Measurements from ENCODE around the gene H2AZ2. TPM values are rescaled to one million over a fixed set of nuclear protein-coding genes. Genes with fewer than 3 reads are reported as not detected.
"Not testable (repeated sequence)": the region's sequence is repeated elsewhere in the genome, so short reads cannot be mapped to it uniquely, and the experiment has no call there.

The H2AZ2 gene
- total and polyA plus RNA-seq, 2 experiments from 2014 or later = 165 to 179 TPM

DNA sequence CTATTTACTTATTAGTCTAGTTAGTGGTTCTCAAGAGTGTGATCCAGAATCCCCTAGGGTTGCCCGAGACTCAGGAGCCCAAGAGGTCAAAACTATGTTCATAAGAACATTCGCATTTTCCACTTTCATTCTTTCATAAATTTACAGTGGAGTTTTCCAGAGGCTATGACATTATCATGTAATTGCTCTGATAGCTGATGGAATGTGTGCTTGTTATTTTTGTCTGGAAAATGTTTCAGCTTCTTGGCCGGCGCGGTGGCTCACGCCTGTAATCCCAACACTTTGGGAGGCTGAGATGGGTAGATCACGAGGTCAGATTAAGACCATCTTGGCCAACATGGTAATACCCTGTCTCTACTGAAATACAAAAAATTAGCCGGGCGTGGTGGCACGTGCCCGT, 27.4 kb upstream of the H2AZ2 start:
- 88 to 89% methylated on average over 11 of the region's 11 CpGs for WGBS, 2 experiments (ENCODE audit: low coverage in 1 of 2, low lambda C conversion rate in 2 of 2, missing lambda C conversion rate in 2 of 2)
- peaks cover 2% of the 10 kb centered on the region for H3K4me1 ChIP-seq (ENCODE audit: insufficient read depth)
- in situ Hi-C loops (cut with MboI) = no loop called here
- no peak overlapping the region for H3K4me3 ChIP-seq
- H3K9me2 ChIP-seq (ENCODE audit: insufficient read depth) = no peaks in the 10 kb centered on the region
- H3K9ac ChIP-seq = no peak overlapping the region
- H4K20me1 ChIP-seq (ENCODE audit: insufficient read depth) = peaks cover 5% of the 10 kb centered on the region; the same call in 1 of the 2 replicates
- H3F3A ChIP-seq (ENCODE audit: insufficient read depth) = peaks cover 34% of the 10 kb centered on the region
- H3K27me3 ChIP-seq (replicated peaks; ENCODE audit: insufficient read depth) = no peaks in the 10 kb centered on the region
- TF ChIP-seq EZH2phosphoT487 (IDR thresholded peaks at IDR 0.05; ENCODE audit: insufficient read depth, low read depth) = no peak
- TF ChIP-seq EZH2 (IDR thresholded peaks at IDR 0.05; ENCODE audit: insufficient read depth, poor library complexity, severe bottlenecking) = no peak
- H3K36me3 ChIP-seq (ENCODE audit: low read depth) = no peaks in the 10 kb centered on the region
- H3K9me3 ChIP-seq (ENCODE audit: low read depth) = no peaks in the 10 kb centered on the region
- DNase-seq = no peak
- no peak overlapping the region for H2AFZ ChIP-seq
- H3K4me2 ChIP-seq (ENCODE audit: unreplicated experiment) = no peak overlapping the region
- H3K27ac ChIP-seq = no peak overlapping the region
- H3K79me2 ChIP-seq (ENCODE audit: insufficient read depth) = peaks cover 26% of the 10 kb centered on the region

DNA sequence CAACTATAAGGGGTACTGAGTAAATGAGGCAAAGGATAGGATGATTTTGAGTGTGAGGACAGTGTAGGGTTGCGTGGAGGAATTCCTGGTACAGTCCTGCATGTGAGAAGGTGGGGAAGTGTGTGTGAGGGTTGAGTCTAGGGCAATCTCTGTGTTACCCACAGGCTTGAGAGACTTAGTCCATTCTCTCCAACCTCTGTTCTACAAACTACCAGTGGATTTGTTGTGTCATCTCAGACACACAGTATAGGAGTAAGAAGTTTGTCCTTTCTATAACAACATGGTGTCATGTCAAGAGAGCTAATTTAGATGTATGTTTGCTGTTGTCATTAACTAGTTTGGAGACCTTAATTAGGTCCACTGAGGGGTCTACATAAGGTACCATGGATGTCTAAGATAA, 24.9 kb upstream of the H2AZ2 start:
- H3K4me3 ChIP-seq = no peak overlapping the region
- no peak overlapping the region for H3K4me2 ChIP-seq (ENCODE audit: unreplicated experiment)
- peaks cover 2% of the 10 kb centered on the region for H3K4me1 ChIP-seq (ENCODE audit: insufficient read depth)
- no peak for DNase-seq
- H3K36me3 ChIP-seq (ENCODE audit: low read depth) = no peaks in the 10 kb centered on the region
- H2AFZ ChIP-seq = no peak overlapping the region
- TF ChIP-seq EZH2phosphoT487 (IDR thresholded peaks at IDR 0.05; ENCODE audit: insufficient read depth, low read depth) = no peak
- in situ Hi-C loops (cut with MboI) = loop anchor here (25.0 kb wide), 1 partner anchor 265 kb away; no protein-coding TSS in a partner anchor
- no peak overlapping the region for H3K27ac ChIP-seq
- WGBS, 2 experiments (ENCODE audit: low coverage in 1 of 2, low lambda C conversion rate in 2 of 2, missing lambda C conversion rate in 2 of 2) = 59 to 79% methylated on average over 1 of the region's 1 CpG
- H3K27me3 ChIP-seq (replicated peaks; ENCODE audit: insufficient read depth) = no peaks in the 10 kb centered on the region
- no peak overlapping the region for H3K9ac ChIP-seq
- peaks cover 1% of the 10 kb centered on the region for H3K79me2 ChIP-seq (ENCODE audit: insufficient read depth)
- H3K9me3 ChIP-seq (ENCODE audit: low read depth) = no peaks in the 10 kb centered on the region
- peaks cover 29% of the 10 kb centered on the region for H3F3A ChIP-seq (ENCODE audit: insufficient read depth)
- H3K9me2 ChIP-seq (ENCODE audit: insufficient read depth) = no peaks in the 10 kb centered on the region
- no peaks in the 10 kb centered on the region for H4K20me1 ChIP-seq (ENCODE audit: insufficient read depth)

DNA sequence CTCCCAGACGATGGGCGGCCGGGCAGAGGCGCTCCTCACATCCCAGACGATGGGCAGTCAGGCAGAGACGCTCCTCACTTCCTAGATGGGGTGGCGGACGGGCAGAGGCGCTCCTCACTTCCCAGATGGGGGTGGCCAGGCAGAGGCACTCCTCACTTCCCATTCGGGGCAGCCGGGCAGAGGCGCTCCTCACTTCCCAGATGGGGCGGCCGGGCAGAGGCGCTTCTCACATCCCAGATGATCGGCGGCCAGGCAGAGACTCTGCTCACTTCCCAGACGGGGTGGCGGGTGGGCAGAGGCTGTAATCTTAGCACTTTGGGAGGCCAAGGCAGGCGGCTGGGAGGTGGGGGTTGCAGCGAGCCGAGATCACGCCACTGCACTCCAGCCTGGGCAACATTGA, 24.0 kb upstream of the H2AZ2 start:
- DNase-seq; H3K4me2 ChIP-seq (ENCODE audit: unreplicated experiment); H3K4me1 ChIP-seq (ENCODE audit: insufficient read depth); H3K9ac ChIP-seq; H3K9me2 ChIP-seq (ENCODE audit: insufficient read depth); H3K27ac ChIP-seq; H3K4me3 ChIP-seq; H3K79me2 ChIP-seq (ENCODE audit: insufficient read depth); H3K36me3 ChIP-seq (ENCODE audit: low read depth); H2AFZ ChIP-seq; H3K27me3 ChIP-seq (replicated peaks; ENCODE audit: insufficient read depth); H4K20me1 ChIP-seq (ENCODE audit: insufficient read depth); H3K9me3 ChIP-seq (ENCODE audit: low read depth): not testable (repeated sequence)
- in situ Hi-C loops (cut with MboI) = loop anchor here (25.0 kb wide), 1 partner anchor 265 kb away; no protein-coding TSS in a partner anchor
- H3F3A ChIP-seq (ENCODE audit: insufficient read depth) = peaks cover 32% of the 10 kb centered on the region
- WGBS, 2 experiments (ENCODE audit: low coverage in 1 of 2, low lambda C conversion rate in 2 of 2, missing lambda C conversion rate in 2 of 2) = 91 to 95% methylated on average over 11 to 22 of the region's 23 CpGs

DNA sequence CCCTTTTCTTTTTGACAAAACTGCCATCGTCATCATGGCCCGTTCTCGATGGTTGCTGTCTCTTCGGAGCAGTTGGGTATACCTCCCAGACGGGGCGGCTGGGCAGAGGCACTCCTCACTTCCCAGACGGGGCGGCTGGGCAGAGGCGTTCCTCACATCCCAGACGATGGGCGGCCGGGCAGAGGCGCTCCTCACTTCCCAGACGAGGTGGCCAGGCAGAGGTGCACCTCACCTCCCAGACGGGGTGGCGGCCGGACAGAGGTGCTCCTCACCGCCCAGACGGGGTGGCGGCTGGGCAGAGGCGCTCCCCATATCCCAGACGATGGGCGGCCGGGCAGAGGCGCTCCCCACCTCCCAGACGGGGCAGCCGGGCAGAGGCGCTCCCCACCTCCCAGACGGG, 22.9 kb upstream of the H2AZ2 start:
- H2AFZ ChIP-seq; H3K27me3 ChIP-seq (replicated peaks; ENCODE audit: insufficient read depth); H3K36me3 ChIP-seq (ENCODE audit: low read depth); H3K4me2 ChIP-seq (ENCODE audit: unreplicated experiment); H3K9me2 ChIP-seq (ENCODE audit: insufficient read depth); H4K20me1 ChIP-seq (ENCODE audit: insufficient read depth); H3K9ac ChIP-seq; H3K9me3 ChIP-seq (ENCODE audit: low read depth); H3K4me3 ChIP-seq; DNase-seq; H3K27ac ChIP-seq; H3K79me2 ChIP-seq (ENCODE audit: insufficient read depth): not testable (repeated sequence)
- 90 to 98% methylated on average over 13 to 23 of the region's 29 CpGs for whole genome bisulfite sequencing, 2 experiments (ENCODE audit: low coverage in 1 of 2, low lambda C conversion rate in 2 of 2, missing lambda C conversion rate in 2 of 2)
- Histone ChIP-seq H3K4me1 (ENCODE audit: insufficient read depth) (peaks cover 10% of the 10 kb centered on the region), H3F3A (ENCODE audit: insufficient read depth) (peaks cover 21% of the 10 kb centered on the region)
- in situ Hi-C loops (cut with MboI) = loop anchor here (25.0 kb wide), 1 partner anchor 267 kb away; no protein-coding TSS in a partner anchor

DNA sequence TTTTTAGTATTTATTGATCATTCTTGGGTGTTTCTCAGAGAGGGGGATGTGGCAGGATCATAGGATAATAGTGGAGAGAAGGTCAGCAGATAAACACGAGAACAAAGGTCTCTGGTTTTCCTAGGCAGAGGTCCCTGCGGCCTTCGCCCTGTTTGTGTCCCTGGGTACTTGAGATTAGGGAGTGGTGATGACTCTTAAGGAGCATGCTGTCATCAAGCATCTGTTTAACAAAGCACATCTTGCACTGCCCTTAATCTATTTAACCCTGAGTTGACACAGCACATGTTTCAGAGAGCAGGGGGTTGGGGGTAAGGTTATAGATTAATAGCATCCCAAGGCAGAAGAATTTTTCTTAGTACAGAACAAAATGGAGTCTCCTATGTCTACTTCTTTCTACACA, 22.4 kb upstream of the H2AZ2 start:
- peaks cover 18% of the 10 kb centered on the region for H3F3A ChIP-seq (ENCODE audit: insufficient read depth)
- 87 to 91% methylated on average over 3 of the region's 3 CpGs for WGBS, 2 experiments (ENCODE audit: low coverage in 1 of 2, low lambda C conversion rate in 2 of 2, missing lambda C conversion rate in 2 of 2)
- not testable (repeated sequence) for H3K4me2 ChIP-seq (ENCODE audit: unreplicated experiment); H3K27me3 ChIP-seq (replicated peaks; ENCODE audit: insufficient read depth); H3K79me2 ChIP-seq (ENCODE audit: insufficient read depth); H3K9me2 ChIP-seq (ENCODE audit: insufficient read depth); H3K36me3 ChIP-seq (ENCODE audit: low read depth); H4K20me1 ChIP-seq (ENCODE audit: insufficient read depth); H3K9me3 ChIP-seq (ENCODE audit: low read depth); H3K27ac ChIP-seq; H2AFZ ChIP-seq; H3K9ac ChIP-seq; DNase-seq; H3K4me3 ChIP-seq
- peaks cover 10% of the 10 kb centered on the region for H3K4me1 ChIP-seq (ENCODE audit: insufficient read depth)
- in situ Hi-C loops (cut with MboI) = loop anchor here (25.0 kb wide), 1 partner anchor 267 kb away; no protein-coding TSS in a partner anchor
